ENCODE data around the gene FILIP1. TPM values are rescaled to one million over a fixed set of nuclear protein-coding genes. Genes with fewer than 3 reads are reported as not detected.
A peak's percentile ranks its signal among the peaks of the same experiment; 100 is the strongest.

The FILIP1 gene
- total RNA-seq, 2 experiments from 2014 or later, result not detected

- POLR2A ChIA-PET, result no interaction called here
- H4K20me1 ChIP-seq (ENCODE audit: insufficient read depth, low read length), result no peaks in the 10 kb centered on the region
- TF ChIP-seq EZH2phosphoT487 (IDR thresholded peaks at IDR 0.05; ENCODE audit: borderline replicate concordance, low read depth, low read length) (no peak), CTCF (conservative IDR thresholded peaks at IDR 0.05; ENCODE audit: low read length) (no peak)
- no peak for DNase-seq (ENCODE audit: low spot score)
- H3K9me2 ChIP-seq (ENCODE audit: insufficient read depth, low read length), result no peaks in the 10 kb centered on the region
- peaks cover 22% of the 10 kb centered on the region for H3K79me2 ChIP-seq (ENCODE audit: insufficient read depth, low read depth, low read length)
- CTCF ChIA-PET (ENCODE audit: unreplicated experiment), result no interaction called here
- H3K4me1 ChIP-seq (ENCODE audit: insufficient read depth, low read length, poor library complexity, severe bottlenecking), result peaks cover 7% of the 10 kb centered on the region
- no peak overlapping the region for H3K4me3 ChIP-seq (ENCODE audit: low read depth, low read length, poor library complexity, severe bottlenecking)
- H3K9me3 ChIP-seq (ENCODE audit: low read length), result no peaks in the 10 kb centered on the region
- no peak overlapping the region for H3K4me2 ChIP-seq (ENCODE audit: low read length)
- intact Hi-C loops (cut with micrococcal nuclease; ENCODE audit: unreplicated experiment), result no loop called here
- no peak overlapping the region for H2AFZ ChIP-seq (ENCODE audit: low read length)
- no peak overlapping the region for H3K27ac ChIP-seq (ENCODE audit: low read depth, low read length, poor library complexity, severe bottlenecking)
- no TSS peak for BruUV-seq (replicated peaks)
- peaks cover 7% of the 10 kb centered on the region for H3K36me3 ChIP-seq (ENCODE audit: insufficient read depth, low read length)
Measured at GRCh38 chr6:75246386-75246785, 247.2 kb downstream of the FILIP1 start.

GRCh38 chr6:75244063-75244584 lies 249.5 kb downstream of the FILIP1 start:
- ChIA-PET POLR2A (interaction anchor here (0.8 to 2.0 kb wide), 13 partner anchors 9 to 358 kb away, joined by 3 to 13 read pairs (median 6); partner anchors contain the start of genes SENP6 and TMEM30A), CTCF (ENCODE audit: unreplicated experiment) (interaction anchor here (1.3 kb wide), 1 partner anchor 40 kb away, joined by 5 read pairs; no protein-coding TSS in a partner anchor)
- Histone ChIP-seq H4K20me1 (ENCODE audit: insufficient read depth, low read length) (no peaks in the 10 kb centered on the region), H3K79me2 (ENCODE audit: insufficient read depth, low read depth, low read length) (peaks cover 37% of the 10 kb centered on the region), H3K36me3 (ENCODE audit: insufficient read depth, low read length) (peaks cover 30% of the 10 kb centered on the region), H3K4me3 (ENCODE audit: low read depth, low read length, poor library complexity, severe bottlenecking) (peak overlapping the region; percentile 97), H3K4me1 (ENCODE audit: insufficient read depth, low read length, poor library complexity, severe bottlenecking) (peaks cover 13% of the 10 kb centered on the region), H3K27ac (ENCODE audit: low read depth, low read length, poor library complexity, severe bottlenecking) (no peak overlapping the region), H3K4me2 (ENCODE audit: low read length) (peak overlapping the region; percentile 79), H2AFZ (ENCODE audit: low read length) (peak overlapping the region; percentile 92), H3K9me2 (ENCODE audit: insufficient read depth, low read length) (no peaks in the 10 kb centered on the region), H3K9me3 (ENCODE audit: low read length) (no peaks in the 10 kb centered on the region)
- intact Hi-C loops (cut with micrococcal nuclease; ENCODE audit: unreplicated experiment), result loop anchor here (5.0 kb wide), 1 partner anchor 358 kb away; the partner anchor contains the start of gene SENP6
- DNase-seq (ENCODE audit: low spot score), result no peak
- TF ChIP-seq CTCF (conservative IDR thresholded peaks at IDR 0.05; ENCODE audit: low read length) (no peak), EZH2phosphoT487 (IDR thresholded peaks at IDR 0.05; ENCODE audit: borderline replicate concordance, low read depth, low read length) (no peak)
- BruUV-seq (replicated peaks), result TSS peak; percentile 99

Measured in OCI-LY7 (cell line).